Thymus (tissue), 11 donors: Measurements from ENCODE around the gene LRRC61. TPM values are rescaled to one million over a fixed set of nuclear protein-coding genes. Genes with fewer than 3 reads are reported as not detected.
"Not testable (repeated sequence)": the region's sequence is repeated elsewhere in the genome, so short reads cannot be mapped to it uniquely, and the experiment has no call there.

Source experiments
- DNase-seq, 9 donors: peaks; one replicate each; pipeline ENCODE4 v3.0.0-alpha.2; 2013; ENCODE audit warnings: low spot score in 9 of 9, low read depth in 6 of 9, missing footprints in 1 of 9
- H3K27ac ChIP-seq, 2 donors: one replicate each; pipeline ENCODE4 v1.5.1; 2013; ENCODE audit warnings: control low read depth in 1 of 2, low read depth in 1 of 2, low read length in 1 of 2, mild to moderate bottlenecking in 1 of 2, moderate library complexity in 1 of 2
- H3K27me3 ChIP-seq, 2 donors: one replicate each; pipeline ENCODE4 v1.5.1; 2013; ENCODE audit warnings: low read length in 1 of 2; ENCODE audit not compliant: control insufficient read depth in 2 of 2, insufficient read depth in 1 of 2
- H3K36me3 ChIP-seq, 2 donors: one replicate each; pipeline ENCODE4 v1.5.1; 2013; ENCODE audit warnings: low read length in 1 of 2, mild to moderate bottlenecking in 1 of 2, moderate library complexity in 1 of 2; ENCODE audit not compliant: control insufficient read depth in 2 of 2, insufficient read depth in 2 of 2
- H3K4me1 ChIP-seq, 2 donors: one replicate each; pipeline ENCODE4 v1.5.1; 2013; ENCODE audit warnings: low read length in 2 of 2; ENCODE audit not compliant: control insufficient read depth in 2 of 2, insufficient read depth in 2 of 2
- H3K4me3 ChIP-seq, 2 donors: one replicate each; pipeline ENCODE4 v1.5.1; 2013; ENCODE audit warnings: low read length in 2 of 2, control low read depth in 1 of 2, mild to moderate bottlenecking in 1 of 2
- H3K9me3 ChIP-seq, 2 donors: one replicate each; pipeline ENCODE4 v1.5.1; 2013; ENCODE audit warnings: low read length in 1 of 2, mild to moderate bottlenecking in 1 of 2; ENCODE audit not compliant: control insufficient read depth in 2 of 2, insufficient read depth in 1 of 2
- WGBS: extraction: QIAGEN DNeasy Blood & Tissue Kit; methylation state at CpG from one replicate; pipeline ENCODE4 v1.1.7; 2013; 5-methylcytosine and 5-hydroxymethylcytosine counted together
- polyA plus RNA-seq: library from polyadenylated mRNA; stranded (reverse); fragments of 200-250 nt; gene quantifications from one replicate; pipeline ENCODE4 v1.2.3, GENCODE V29; 2013
- total RNA-seq: library from RNA; stranded (reverse); fragments of 120-200 nt; gene quantifications from one replicate; pipeline ENCODE4 v1.2.4, GENCODE V29; 2013
- donor health status: healthy.

The LRRC61 gene
- total and polyA plus RNA-seq, 2 donors = 11.3 to 17.2 TPM

DNA sequence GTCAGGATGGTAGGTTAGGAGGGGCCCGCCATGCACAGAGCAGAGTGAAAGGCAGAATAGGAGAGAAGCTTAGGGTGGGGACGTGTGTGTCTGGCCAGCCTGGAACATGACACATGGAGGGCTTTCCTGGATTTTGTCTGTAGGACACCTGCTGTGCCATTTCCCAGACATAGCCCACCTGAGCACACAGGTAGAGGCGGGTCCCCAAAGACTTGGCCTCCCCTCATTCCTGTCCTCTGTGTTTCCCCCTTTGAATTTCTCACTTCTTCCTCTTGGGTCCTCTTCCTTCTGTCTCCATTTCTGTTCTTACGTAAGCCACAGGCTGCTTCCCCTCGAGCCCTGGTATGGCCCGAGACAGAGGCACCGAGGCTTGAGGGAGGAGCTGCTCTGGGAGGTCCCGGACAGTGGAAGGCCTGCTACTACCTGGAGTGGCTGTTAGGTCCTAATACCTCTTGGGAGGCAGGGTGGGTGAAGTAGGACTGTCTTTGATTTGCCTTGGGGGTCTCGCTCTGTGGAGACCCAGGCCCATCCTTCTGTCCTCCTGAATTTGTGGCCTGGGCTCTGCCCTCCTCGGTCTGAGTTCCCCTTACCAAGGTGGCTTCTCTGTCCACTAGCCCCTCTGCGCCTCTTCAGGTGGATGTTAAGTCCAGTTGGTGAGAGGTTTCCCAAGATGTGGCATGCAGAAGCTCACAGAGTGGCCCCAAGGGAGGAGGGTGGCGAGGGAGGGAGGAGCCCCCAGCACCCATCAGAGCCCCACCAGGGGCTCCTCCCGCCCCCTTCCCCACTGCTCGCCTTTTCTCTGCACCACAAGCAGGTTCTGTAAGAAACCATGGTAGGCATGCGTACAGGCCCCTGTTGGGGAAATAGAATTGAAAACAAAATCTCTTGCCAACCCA, 61.5 kb downstream of the LRRC61 start:
- peaks cover 0 to 6% of the 10 kb centered on the region in 2 donors for H3K9me3 ChIP-seq
- H3K27me3 ChIP-seq = no peaks in the 10 kb centered on the region
- WGBS = 90% methylated on average over 15 of the region's 15 CpGs
- DNase-seq = no peak
- no peak overlapping the region for H3K27ac ChIP-seq
- peaks cover 11 to 17% of the 10 kb centered on the region in 2 donors for H3K36me3 ChIP-seq
- H3K4me1 ChIP-seq = peaks cover 33 to 68% of the 10 kb centered on the region in 2 donors
- H3K4me3 ChIP-seq = no peak overlapping the region

DNA sequence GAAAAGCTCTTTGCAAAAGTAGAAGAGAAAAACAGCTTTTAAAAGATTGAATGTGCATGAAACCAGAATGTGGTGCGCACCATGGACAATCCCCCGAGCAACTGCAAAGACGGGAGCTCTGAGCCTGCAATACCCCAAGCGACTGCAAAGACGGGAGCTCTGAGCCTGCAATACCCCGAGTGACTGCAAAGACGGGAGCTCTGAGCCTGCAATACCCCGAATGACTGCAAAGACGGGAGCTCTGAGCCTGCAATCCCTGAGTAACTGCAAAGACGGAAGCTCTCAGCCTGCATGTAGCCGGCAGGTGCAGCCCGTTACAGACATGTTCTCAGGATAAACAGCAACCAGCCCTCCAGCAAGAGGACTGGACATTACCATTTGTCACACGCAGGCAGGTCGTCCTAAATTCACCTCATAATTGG, 62.2 kb downstream of the LRRC61 start:
- no peak for DNase-seq
- 96% methylated on average over 14 of the region's 14 CpGs for WGBS
- Histone ChIP-seq H3K4me1 (peaks cover 31 to 61% of the 10 kb centered on the region in 2 donors), H3K27ac (no peak overlapping the region), H3K9me3 (peaks cover 0 to 6% of the 10 kb centered on the region in 2 donors), H3K36me3 (peaks cover 17 to 22% of the 10 kb centered on the region in 2 donors), H3K4me3 (no peak overlapping the region), H3K27me3 (no peaks in the 10 kb centered on the region)

DNA sequence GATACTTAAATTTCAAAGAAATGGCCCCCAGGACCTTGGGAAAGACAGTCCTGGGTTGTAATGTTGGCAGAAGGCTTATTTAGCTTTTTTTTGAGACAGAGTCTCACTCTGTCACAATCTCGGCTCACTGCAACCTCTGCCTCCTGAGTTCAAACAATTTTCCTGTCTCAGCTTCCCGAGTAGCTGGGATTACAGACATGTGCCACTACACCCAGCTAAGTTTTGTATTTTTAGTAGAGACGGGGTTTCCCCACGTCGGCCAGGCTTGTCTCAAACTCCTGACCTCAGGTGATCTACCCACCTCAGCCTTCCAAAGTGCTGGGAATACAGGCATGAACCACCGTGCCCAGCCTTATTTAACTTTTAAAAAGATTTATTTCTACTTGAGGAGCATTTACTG, 62.7 kb downstream of the LRRC61 start:
- H3K36me3 ChIP-seq = peaks cover 17 to 24% of the 10 kb centered on the region in 2 donors
- WGBS = 85% methylated on average over 6 of the region's 6 CpGs
- peaks cover 26 to 56% of the 10 kb centered on the region in 2 donors for H3K4me1 ChIP-seq
- H3K4me3 ChIP-seq, H3K27me3 ChIP-seq, H3K9me3 ChIP-seq, DNase-seq, H3K27ac ChIP-seq: not testable (repeated sequence)

Other genes with a start within 250 kb of the LRRC61 start
- 6.2 TPM for gene ACTR3C, start 190 bp downstream of the LRRC61 start, total RNA-seq
- gene ACTR3C, start 190 bp downstream of the LRRC61 start, polyA plus RNA-seq = 2.9 TPM
- 6.5 TPM for gene RARRES2, start 18.3 kb downstream of the LRRC61 start, total RNA-seq
- gene RARRES2, start 18.3 kb downstream of the LRRC61 start, polyA plus RNA-seq = 21.9 TPM
- 58.9 TPM for gene REPIN1, start 45.5 kb downstream of the LRRC61 start, total RNA-seq
- gene REPIN1, start 45.5 kb downstream of the LRRC61 start, polyA plus RNA-seq = 97.0 TPM
- 7.6 TPM for gene ZNF775, start 56.0 kb downstream of the LRRC61 start, total RNA-seq
- gene ZNF775, start 56.0 kb downstream of the LRRC61 start, polyA plus RNA-seq = 6.6 TPM
- gene GIMAP8, start 127.3 kb downstream of the LRRC61 start, total RNA-seq = 6.1 TPM
- gene GIMAP8, start 127.3 kb downstream of the LRRC61 start, polyA plus RNA-seq = 7.9 TPM
- 48.1 TPM for gene GIMAP7, start 191.5 kb downstream of the LRRC61 start, total RNA-seq
- 69.0 TPM for gene GIMAP7, start 191.5 kb downstream of the LRRC61 start, polyA plus RNA-seq
- gene GIMAP4, start 244.0 kb downstream of the LRRC61 start, total RNA-seq = 68.5 TPM
- 40.9 TPM for gene GIMAP4, start 244.0 kb downstream of the LRRC61 start, polyA plus RNA-seq